ENCODE data around the gene CEP250. TPM values are rescaled to one million over a fixed set of nuclear protein-coding genes. Genes with fewer than 3 reads are reported as not detected.

Gene CEP250
- total RNA-seq, 4 donors from 2014 or later, result 10.9 to 13.9 (median 12.8) TPM

- DNase-seq (no peak), ATAC-seq (no peak)
- Histone ChIP-seq H3K36me3 (no peaks in the 10 kb centered on the region), H3K27ac (no peak overlapping the region), H3K4me1 (peaks cover 0 to 3% of the 10 kb centered on the region in 2 donors), H3K27me3 (no peaks in the 10 kb centered on the region), H3K9me3 (no peaks in the 10 kb centered on the region), H3K4me3 (no peak overlapping the region)
- TF ChIP-seq, protein P1, sequence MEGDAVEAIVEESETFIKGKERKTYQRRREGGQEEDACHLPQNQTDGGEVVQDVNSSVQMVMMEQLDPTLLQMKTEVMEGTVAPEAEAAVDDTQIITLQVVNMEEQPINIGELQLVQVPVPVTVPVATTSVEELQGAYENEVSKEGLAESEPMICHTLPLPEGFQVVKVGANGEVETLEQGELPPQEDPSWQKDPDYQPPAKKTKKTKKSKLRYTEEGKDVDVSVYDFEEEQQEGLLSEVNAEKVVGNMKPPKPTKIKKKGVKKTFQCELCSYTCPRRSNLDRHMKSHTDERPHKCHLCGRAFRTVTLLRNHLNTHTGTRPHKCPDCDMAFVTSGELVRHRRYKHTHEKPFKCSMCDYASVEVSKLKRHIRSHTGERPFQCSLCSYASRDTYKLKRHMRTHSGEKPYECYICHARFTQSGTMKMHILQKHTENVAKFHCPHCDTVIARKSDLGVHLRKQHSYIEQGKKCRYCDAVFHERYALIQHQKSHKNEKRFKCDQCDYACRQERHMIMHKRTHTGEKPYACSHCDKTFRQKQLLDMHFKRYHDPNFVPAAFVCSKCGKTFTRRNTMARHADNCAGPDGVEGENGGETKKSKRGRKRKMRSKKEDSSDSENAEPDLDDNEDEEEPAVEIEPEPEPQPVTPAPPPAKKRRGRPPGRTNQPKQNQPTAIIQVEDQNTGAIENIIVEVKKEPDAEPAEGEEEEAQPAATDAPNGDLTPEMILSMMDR (IDR thresholded peaks at IDR 0.05 in 4 of 5, conservative IDR thresholded peaks at IDR 0.05 in 1 of 5), result no peak
- no peak for TF ChIP-seq POLR2A (IDR thresholded peaks at IDR 0.05)
- intact Hi-C loops (cut with DNase I; ENCODE audit: low total_unique reads) (no loop called here), in situ Hi-C loops (cut with MboI; ENCODE audit: low sequenced_read_pairs in 4 of 4) (no loop called here)
Measured at GRCh38 chr20:35433337-35433736, 22.1 kb upstream of the CEP250 start.

GRCh38 chr20:35434085-35435005 lies 21.1 kb upstream of the CEP250 start:
- in situ Hi-C loops (cut with MboI; ENCODE audit: low sequenced_read_pairs in 4 of 4), result no loop called here
- Histone ChIP-seq H3K36me3 (no peaks in the 10 kb centered on the region), H3K27me3 (no peaks in the 10 kb centered on the region), H3K4me3 (no peak overlapping the region), H3K9me3 (no peaks in the 10 kb centered on the region), H3K27ac (no peak overlapping the region), H3K4me1 (peaks cover 0 to 4% of the 10 kb centered on the region in 2 donors)
- intact Hi-C loops (cut with DNase I; ENCODE audit: low total_unique reads), result no loop called here
- DNase-seq (no peak), ATAC-seq (no peak)
- TF ChIP-seq POLR2A (IDR thresholded peaks at IDR 0.05), result no peak
- TF ChIP-seq, protein P1 (IDR thresholded peaks at IDR 0.05 in 4 of 5, conservative IDR thresholded peaks at IDR 0.05 in 1 of 5), result no peak

- H3K27me3 ChIP-seq, result peaks cover 0 to 5% (median 0%) of the 10 kb centered on the region in 3 donors
- H3K4me3 ChIP-seq, result no peak overlapping the region
- ATAC-seq (no peak), DNase-seq (no peak)
- H3K4me1 ChIP-seq, result peaks cover 0 to 4% of the 10 kb centered on the region in 2 donors
- no peak overlapping the region for H3K27ac ChIP-seq
- TF ChIP-seq POLR2A (IDR thresholded peaks at IDR 0.05), result no peak
- TF ChIP-seq, protein P1 (IDR thresholded peaks at IDR 0.05 in 4 of 5, conservative IDR thresholded peaks at IDR 0.05 in 1 of 5), result no peak
- in situ Hi-C loops (cut with MboI; ENCODE audit: low sequenced_read_pairs in 4 of 4), result no loop called here
- no peaks in the 10 kb centered on the region for H3K36me3 ChIP-seq
- no peaks in the 10 kb centered on the region for H3K9me3 ChIP-seq
- intact Hi-C loops (cut with DNase I; ENCODE audit: low total_unique reads), result no loop called here
Measured at GRCh38 chr20:35436177-35436573, 19.2 kb upstream of the CEP250 start.

GRCh38 chr20:35437599-35437998 lies 17.8 kb upstream of the CEP250 start:
- Histone ChIP-seq H3K4me1 (peaks cover 0 to 4% of the 10 kb centered on the region in 2 donors), H3K4me3 (no peak overlapping the region), H3K36me3 (no peaks in the 10 kb centered on the region), H3K27ac (no peak overlapping the region), H3K27me3 (peaks cover 0 to 7% (median 0%) of the 10 kb centered on the region in 3 donors), H3K9me3 (no peaks in the 10 kb centered on the region)
- TF ChIP-seq POLR2A (IDR thresholded peaks at IDR 0.05), result no peak
- TF ChIP-seq, protein P1 (IDR thresholded peaks at IDR 0.05 in 4 of 5, conservative IDR thresholded peaks at IDR 0.05 in 1 of 5), result no peak
- in situ Hi-C loops (cut with MboI; ENCODE audit: low sequenced_read_pairs in 4 of 4), result no loop called here
- no peak for ATAC-seq
- DNase-seq, result no peak
- intact Hi-C loops (cut with DNase I; ENCODE audit: low total_unique reads), result no loop called here
